GM12892 (cell line): ENCODE data around the gene VDAC1.

Experiments used
- POLR2A ChIP-seq: IDR thresholded peaks from 2 replicates; pipeline ENCODE4 v1.6.1; 2011; ENCODE audit warnings: low read depth, low read length, control low read depth
- POLR2AphosphoS5 ChIP-seq: IDR thresholded peaks from 2 replicates; pipeline ENCODE4 v1.6.1; 2011; ENCODE audit warnings: low read depth, low read length, control low read depth
- TAF1 ChIP-seq: IDR thresholded peaks from 2 replicates; pipeline ENCODE4 v1.6.1; 2011; ENCODE audit warnings: low read depth, mild to moderate bottlenecking, control low read depth, low read length, borderline replicate concordance

GRCh38 chr5:133933169-133933509 lies 71.6 kb downstream of the VDAC1 start:
- no peak for TF ChIP-seq POLR2A
- no peak for TF ChIP-seq POLR2AphosphoS5
- TF ChIP-seq TAF1: no peak
